ENCODE measurements around the gene PNRC2. TPM values are rescaled to one million over a fixed set of nuclear protein-coding genes. Genes with fewer than 3 reads are reported as not detected.
A peak's percentile ranks its signal among the peaks of the same experiment; 100 is the strongest.

The PNRC2 gene
- total and polyA plus RNA-seq, 10 of the 15 experiments (the other 5 are each of a cell fraction or from before 2014, with no cell fraction given) = 106 to 205 (median 163) TPM

DNA sequence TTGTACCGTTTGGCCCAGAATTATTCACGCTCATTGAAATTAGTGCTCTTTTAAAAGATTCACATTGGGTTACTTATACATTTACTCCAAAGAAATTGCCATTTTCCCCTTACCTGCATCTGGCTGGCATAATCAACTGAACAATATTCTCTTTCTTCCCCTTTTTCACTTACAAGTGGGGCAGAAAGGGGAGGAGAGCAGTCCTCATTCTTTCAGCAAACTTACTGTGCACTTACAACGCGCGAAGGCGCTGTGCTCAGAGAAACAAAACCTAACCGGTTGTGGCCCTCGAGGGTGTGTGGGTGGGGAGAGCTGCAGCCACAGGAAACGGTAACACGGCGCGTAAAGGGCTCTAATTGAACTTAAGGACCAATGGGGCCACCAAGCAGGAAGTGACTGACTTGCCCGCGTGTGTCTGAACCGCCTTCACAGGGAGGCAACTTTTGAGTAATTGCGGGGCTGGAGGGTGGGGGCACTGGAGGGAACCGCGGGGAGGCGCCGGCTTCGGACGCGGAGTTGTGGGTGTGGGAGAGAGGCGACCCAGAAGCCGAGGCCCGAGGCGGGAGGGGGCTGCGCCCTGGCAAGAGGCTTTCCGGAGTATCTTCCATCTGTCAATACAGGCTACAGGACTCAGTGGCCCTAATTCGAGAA is 693 bp upstream of the PNRC2 start (continued):
- TF ChIP-seq, protein P1, sequence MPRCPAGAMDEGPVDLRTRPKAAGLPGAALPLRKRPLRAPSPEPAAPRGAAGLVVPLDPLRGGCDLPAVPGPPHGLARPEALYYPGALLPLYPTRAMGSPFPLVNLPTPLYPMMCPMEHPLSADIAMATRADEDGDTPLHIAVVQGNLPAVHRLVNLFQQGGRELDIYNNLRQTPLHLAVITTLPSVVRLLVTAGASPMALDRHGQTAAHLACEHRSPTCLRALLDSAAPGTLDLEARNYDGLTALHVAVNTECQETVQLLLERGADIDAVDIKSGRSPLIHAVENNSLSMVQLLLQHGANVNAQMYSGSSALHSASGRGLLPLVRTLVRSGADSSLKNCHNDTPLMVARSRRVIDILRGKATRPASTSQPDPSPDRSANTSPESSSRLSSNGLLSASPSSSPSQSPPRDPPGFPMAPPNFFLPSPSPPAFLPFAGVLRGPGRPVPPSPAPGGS (IDR thresholded peaks at IDR 0.05; ENCODE audit: borderline replicate concordance, insufficient read depth, low read depth, low read length, poor library complexity, severe bottlenecking) = peak; percentile 62
- TF ChIP-seq MXI1 (IDR thresholded peaks at IDR 0.05; ENCODE audit: low read depth, low read length) = peak; percentile 65
- TF ChIP-seq IKZF2 (IDR thresholded peaks at IDR 0.05) = peak; percentile 61 to 65
- TF ChIP-seq NBN (IDR thresholded peaks at IDR 0.05) = peak; percentile 76
- TF ChIP-seq KDM1A (IDR thresholded peaks at IDR 0.05; ENCODE audit: borderline replicate concordance) = no peak
- no peak for TF ChIP-seq ZNF384 (IDR thresholded peaks at IDR 0.05; ENCODE audit: borderline replicate concordance, low read depth, low read length)
- no peak for TF ChIP-seq SREBF1 (IDR thresholded peaks at IDR 0.05; ENCODE audit: low read length)
- TF ChIP-seq EGR1 (IDR thresholded peaks at IDR 0.05; ENCODE audit: borderline replicate concordance in 1 of 2, low read depth in 2 of 2, low read length in 2 of 2) = peak; percentile 37 to 95
- TF ChIP-seq ZNF622 (IDR thresholded peaks at IDR 0.05) = no peak
- TF ChIP-seq KAT2A (conservative IDR thresholded peaks at IDR 0.05; ENCODE audit: control insufficient read depth, low read depth, low read length) = no peak
- TF ChIP-seq, protein P2, sequence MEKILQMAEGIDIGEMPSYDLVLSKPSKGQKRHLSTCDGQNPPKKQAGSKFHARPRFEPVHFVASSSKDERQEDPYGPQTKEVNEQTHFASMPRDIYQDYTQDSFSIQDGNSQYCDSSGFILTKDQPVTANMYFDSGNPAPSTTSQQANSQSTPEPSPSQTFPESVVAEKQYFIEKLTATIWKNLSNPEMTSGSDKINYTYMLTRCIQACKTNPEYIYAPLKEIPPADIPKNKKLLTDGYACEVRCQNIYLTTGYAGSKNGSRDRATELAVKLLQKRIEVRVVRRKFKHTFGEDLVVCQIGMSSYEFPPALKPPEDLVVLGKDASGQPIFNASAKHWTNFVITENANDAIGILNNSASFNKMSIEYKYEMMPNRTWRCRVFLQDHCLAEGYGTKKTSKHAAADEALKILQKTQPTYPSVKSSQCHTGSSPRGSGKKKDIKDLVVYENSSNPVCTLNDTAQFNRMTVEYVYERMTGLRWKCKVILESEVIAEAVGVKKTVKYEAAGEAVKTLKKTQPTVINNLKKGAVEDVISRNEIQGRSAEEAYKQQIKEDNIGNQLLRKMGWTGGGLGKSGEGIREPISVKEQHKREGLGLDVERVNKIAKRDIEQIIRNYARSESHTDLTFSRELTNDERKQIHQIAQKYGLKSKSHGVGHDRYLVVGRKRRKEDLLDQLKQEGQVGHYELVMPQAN (conservative IDR thresholded peaks at IDR 0.05) = no peak
- 0 out of 2 replicates have a peak, but pooled peaks have one; percentile 4 for TF ChIP-seq RB1 (IDR thresholded peaks at IDR 0.05; ENCODE audit: borderline replicate concordance)
- no peak for TF ChIP-seq SMAD1 (IDR thresholded peaks at IDR 0.05; ENCODE audit: low read depth, partially characterized antibody)
- TF ChIP-seq, protein P3, sequence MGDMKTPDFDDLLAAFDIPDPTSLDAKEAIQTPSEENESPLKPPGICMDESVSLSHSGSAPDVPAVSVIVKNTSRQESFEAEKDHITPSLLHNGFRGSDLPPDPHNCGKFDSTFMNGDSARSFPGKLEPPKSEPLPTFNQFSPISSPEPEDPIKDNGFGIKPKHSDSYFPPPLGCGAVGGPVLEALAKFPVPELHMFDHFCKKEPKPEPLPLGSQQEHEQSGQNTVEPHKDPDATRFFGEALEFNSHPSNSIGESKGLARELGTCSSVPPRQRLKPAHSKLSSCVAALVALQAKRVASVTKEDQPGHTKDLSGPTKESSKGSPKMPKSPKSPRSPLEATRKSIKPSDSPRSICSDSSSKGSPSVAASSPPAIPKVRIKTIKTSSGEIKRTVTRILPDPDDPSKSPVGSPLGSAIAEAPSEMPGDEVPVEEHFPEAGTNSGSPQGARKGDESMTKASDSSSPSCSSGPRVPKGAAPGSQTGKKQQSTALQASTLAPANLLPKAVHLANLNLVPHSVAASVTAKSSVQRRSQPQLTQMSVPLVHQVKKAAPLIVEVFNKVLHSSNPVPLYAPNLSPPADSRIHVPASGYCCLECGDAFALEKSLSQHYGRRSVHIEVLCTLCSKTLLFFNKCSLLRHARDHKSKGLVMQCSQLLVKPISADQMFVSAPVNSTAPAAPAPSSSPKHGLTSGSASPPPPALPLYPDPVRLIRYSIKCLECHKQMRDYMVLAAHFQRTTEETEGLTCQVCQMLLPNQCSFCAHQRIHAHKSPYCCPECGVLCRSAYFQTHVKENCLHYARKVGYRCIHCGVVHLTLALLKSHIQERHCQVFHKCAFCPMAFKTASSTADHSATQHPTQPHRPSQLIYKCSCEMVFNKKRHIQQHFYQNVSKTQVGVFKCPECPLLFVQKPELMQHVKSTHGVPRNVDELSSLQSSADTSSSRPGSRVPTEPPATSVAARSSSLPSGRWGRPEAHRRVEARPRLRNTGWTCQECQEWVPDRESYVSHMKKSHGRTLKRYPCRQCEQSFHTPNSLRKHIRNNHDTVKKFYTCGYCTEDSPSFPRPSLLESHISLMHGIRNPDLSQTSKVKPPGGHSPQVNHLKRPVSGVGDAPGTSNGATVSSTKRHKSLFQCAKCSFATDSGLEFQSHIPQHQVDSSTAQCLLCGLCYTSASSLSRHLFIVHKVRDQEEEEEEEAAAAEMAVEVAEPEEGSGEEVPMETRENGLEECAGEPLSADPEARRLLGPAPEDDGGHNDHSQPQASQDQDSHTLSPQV (IDR thresholded peaks at IDR 0.05) = no peak
- TF ChIP-seq, protein P4, sequence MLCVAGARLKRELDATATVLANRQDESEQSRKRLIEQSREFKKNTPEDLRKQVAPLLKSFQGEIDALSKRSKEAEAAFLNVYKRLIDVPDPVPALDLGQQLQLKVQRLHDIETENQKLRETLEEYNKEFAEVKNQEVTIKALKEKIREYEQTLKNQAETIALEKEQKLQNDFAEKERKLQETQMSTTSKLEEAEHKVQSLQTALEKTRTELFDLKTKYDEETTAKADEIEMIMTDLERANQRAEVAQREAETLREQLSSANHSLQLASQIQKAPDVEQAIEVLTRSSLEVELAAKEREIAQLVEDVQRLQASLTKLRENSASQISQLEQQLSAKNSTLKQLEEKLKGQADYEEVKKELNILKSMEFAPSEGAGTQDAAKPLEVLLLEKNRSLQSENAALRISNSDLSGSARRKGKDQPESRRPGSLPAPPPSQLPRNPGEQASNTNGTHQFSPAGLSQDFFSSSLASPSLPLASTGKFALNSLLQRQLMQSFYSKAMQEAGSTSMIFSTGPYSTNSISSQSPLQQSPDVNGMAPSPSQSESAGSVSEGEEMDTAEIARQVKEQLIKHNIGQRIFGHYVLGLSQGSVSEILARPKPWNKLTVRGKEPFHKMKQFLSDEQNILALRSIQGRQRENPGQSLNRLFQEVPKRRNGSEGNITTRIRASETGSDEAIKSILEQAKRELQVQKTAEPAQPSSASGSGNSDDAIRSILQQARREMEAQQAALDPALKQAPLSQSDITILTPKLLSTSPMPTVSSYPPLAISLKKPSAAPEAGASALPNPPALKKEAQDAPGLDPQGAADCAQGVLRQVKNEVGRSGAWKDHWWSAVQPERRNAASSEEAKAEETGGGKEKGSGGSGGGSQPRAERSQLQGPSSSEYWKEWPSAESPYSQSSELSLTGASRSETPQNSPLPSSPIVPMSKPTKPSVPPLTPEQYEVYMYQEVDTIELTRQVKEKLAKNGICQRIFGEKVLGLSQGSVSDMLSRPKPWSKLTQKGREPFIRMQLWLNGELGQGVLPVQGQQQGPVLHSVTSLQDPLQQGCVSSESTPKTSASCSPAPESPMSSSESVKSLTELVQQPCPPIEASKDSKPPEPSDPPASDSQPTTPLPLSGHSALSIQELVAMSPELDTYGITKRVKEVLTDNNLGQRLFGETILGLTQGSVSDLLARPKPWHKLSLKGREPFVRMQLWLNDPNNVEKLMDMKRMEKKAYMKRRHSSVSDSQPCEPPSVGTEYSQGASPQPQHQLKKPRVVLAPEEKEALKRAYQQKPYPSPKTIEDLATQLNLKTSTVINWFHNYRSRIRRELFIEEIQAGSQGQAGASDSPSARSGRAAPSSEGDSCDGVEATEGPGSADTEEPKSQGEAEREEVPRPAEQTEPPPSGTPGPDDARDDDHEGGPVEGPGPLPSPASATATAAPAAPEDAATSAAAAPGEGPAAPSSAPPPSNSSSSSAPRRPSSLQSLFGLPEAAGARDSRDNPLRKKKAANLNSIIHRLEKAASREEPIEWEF (IDR thresholded peaks at IDR 0.05; ENCODE audit: insufficient replicate concordance, low read depth, low read length) = no peak
- peak; percentile 6; the same call in 1 of the 2 replicates for TF ChIP-seq SIN3A (IDR thresholded peaks at IDR 0.05; ENCODE audit: low read depth, low read length)
- TF ChIP-seq ASH2L (IDR thresholded peaks at IDR 0.05; ENCODE audit: borderline replicate concordance, low read depth) = no peak; the same call in 1 of the 2 replicates
